Naive B cell (primary cell): Measurements from ENCODE around the gene DHCR7. TPM values are rescaled to one million over a fixed set of nuclear protein-coding genes. Genes with fewer than 3 reads are reported as not detected.

Source experiments
- ATAC-seq, 2 donors: fragments of 150-1000 bp; cut with Tn5 transposase; 2 replicates each; pipeline ENCODE4 v1.10.0; 2021; ENCODE audit warnings: low read depth in 2 of 2, mild to moderate bottlenecking in 2 of 2, moderate library complexity in 2 of 2
- DNase-seq: peaks from one replicate; pipeline ENCODE4 v3.0.0; 2022
- H3K27ac Mint-ChIP-seq, 6 donors: one replicate each; pipeline ENCODE4 v1.8.0; 2020 to 2022; ENCODE audit warnings: mild to moderate bottlenecking in 6 of 6, mixed read lengths in 6 of 6, moderate library complexity in 5 of 6, inconsistent platforms in 2 of 6
- H3K27me3 Mint-ChIP-seq, 3 donors: one replicate each; pipeline ENCODE4 v1.8.0; 2021 to 2022; ENCODE audit warnings: mixed read lengths in 3 of 3, mild to moderate bottlenecking in 1 of 3
- H3K36me3 Mint-ChIP-seq, 2 donors: one replicate each; pipeline ENCODE4 v1.8.0; 2020 to 2022; ENCODE audit warnings: mixed read lengths in 2 of 2, inconsistent platforms in 1 of 2, mild to moderate bottlenecking in 1 of 2
- H3K4me1 Mint-ChIP-seq, 3 donors: one replicate each; pipeline ENCODE4 v1.8.0; 2020 to 2022; ENCODE audit warnings: mixed read lengths in 3 of 3, inconsistent platforms in 1 of 3, mild to moderate bottlenecking in 1 of 3, moderate library complexity in 1 of 3
- H3K4me3 Mint-ChIP-seq, 8 donors: one replicate each; pipeline ENCODE4 v1.8.0; 2020 to 2022; ENCODE audit warnings: mild to moderate bottlenecking in 8 of 8, mixed read lengths in 8 of 8, moderate library complexity in 8 of 8, inconsistent platforms in 2 of 8
- H3K9me3 Mint-ChIP-seq, 7 donors: one replicate each; pipeline ENCODE4 v1.8.0; 2020 to 2022; ENCODE audit warnings: mixed read lengths in 7 of 7, mild to moderate bottlenecking in 5 of 7, inconsistent platforms in 2 of 7, moderate library complexity in 1 of 7
- polyA plus RNA-seq, 6 donors: library from polyadenylated mRNA; unstranded; fragments of 300-500 nt; fragmentation: Illumina TruSeq; gene quantifications; one replicate each; pipeline ENCODE4 v1.2.3, GENCODE V29; 2021; ENCODE audit warnings: low read depth in 6 of 6

DHCR7 gene
- polyA plus RNA-seq, 6 donors from 2014 or later: 10.2 to 19.0 (median 15.3) TPM

DNA sequence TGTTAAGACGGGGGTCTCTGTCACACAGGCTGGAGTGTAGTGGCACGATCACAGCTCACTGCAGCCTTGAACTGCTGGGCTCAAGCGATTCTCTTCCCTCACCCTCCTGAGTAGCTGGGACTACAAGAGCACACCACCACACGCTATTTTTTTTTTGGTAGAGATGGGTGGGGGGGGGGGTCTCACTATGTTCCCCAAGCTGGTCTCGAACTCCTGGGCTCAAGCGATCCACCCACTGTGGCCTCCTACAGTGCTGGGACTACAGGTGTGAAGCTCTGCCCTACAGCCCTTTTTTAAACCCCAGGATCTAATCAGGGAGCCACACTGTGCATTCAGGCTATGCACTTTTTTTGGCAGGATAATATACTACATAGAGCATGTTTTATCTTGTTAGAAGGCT, 1.4 kb upstream of the DHCR7 start:
- Mint-ChIP-seq H3K4me1 (peaks cover 32 to 52% (median 47%) of the 10 kb centered on the region in 3 donors), H3K27me3 (no peaks in the 10 kb centered on the region), H3K27ac (peak overlapping the region; percentile 34 to 84 (median 66)), H3K9me3 (peaks cover 0 to 10% (median 5%) of the 10 kb centered on the region in 7 donors), H3K36me3 (peaks cover 8 to 20% of the 10 kb centered on the region in 2 donors), H3K4me3 (peak overlapping the region; percentile 81 to 95 (median 90))
- DNase-seq (no peak), ATAC-seq (no peak)

DNA sequence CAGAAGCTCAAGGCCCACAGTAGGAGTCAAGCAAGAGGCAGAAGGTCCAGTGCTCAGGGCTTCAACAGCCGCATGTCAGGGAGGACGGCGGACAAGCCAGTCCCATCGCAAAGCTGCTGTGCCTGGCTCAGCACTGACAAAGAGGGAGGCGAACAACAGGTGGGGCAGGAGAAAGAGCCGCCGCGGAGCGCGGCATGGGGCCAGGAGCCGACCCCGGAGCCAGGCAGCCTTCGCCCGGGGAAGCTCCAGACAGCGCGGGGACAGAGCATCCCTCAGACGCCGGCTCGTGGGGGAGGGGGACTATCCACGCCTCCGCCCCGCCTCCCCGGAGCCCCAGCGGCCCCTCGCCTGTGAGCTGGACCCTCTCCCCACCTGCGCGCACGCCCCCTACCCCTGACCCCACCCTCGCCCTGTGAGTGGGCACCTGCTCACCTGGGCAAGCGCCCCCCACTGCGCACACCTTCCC, 369 bp downstream of the DHCR7 start:
- peak overlapping the region; percentile 71 to 95 (median 78) for H3K27ac Mint-ChIP-seq
- peaks cover 25 to 42% (median 35%) of the 10 kb centered on the region in 3 donors for H3K4me1 Mint-ChIP-seq
- ATAC-seq (peak; percentile 21 to 26), DNase-seq (no peak)
- peak overlapping the region; percentile 81 to 95 (median 90) for H3K4me3 Mint-ChIP-seq
- H3K9me3 Mint-ChIP-seq: peaks cover 0 to 10% (median 5%) of the 10 kb centered on the region in 7 donors
- no peaks in the 10 kb centered on the region for H3K27me3 Mint-ChIP-seq
- peaks cover 10 to 20% of the 10 kb centered on the region in 2 donors for H3K36me3 Mint-ChIP-seq

DNA sequence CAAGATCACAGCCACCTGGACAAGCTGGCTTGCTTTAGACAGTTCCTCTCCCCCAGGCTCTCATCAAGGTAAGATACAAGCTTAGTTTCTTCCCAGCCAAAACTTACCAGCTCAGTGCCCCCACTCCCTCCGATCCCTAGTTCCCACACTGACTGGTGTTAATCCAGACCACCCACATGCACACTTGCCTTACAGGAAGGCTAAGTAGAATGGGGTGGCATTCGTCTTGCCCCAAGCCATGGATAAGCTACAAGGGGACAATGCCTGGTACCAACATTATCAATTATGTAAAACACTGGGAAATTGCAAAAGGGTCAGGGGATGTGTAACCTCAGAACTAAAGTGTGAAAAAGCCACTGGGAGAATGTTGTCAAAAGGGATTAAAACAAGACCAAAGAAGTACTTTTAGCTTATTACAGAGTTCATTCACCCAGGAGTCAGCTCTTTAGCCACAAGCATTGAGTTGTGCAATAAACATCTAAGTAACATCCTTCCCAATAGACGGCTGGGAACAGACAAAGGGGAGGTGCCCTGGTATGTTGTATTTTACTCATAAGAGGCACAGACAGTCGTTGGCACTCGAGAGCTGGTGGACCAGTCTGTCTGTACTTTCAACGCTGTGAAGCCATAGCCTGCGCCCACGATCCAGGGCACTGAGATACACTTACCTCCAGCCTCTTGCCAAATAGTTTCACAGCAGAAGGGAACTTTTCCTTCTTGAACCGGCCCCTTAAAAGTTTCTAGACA, 1.1 kb downstream of the DHCR7 start:
- ATAC-seq (no peak), DNase-seq (no peak)
- peak overlapping the region; percentile 81 to 95 (median 89) for H3K4me3 Mint-ChIP-seq
- peaks cover 21 to 39% (median 32%) of the 10 kb centered on the region in 3 donors for H3K4me1 Mint-ChIP-seq
- no peaks in the 10 kb centered on the region for H3K27me3 Mint-ChIP-seq
- peaks cover 14 to 20% of the 10 kb centered on the region in 2 donors for H3K36me3 Mint-ChIP-seq
- peak overlapping the region; percentile 5 to 95 (median 78) for H3K27ac Mint-ChIP-seq
- peaks cover 0 to 10% (median 5%) of the 10 kb centered on the region in 7 donors for H3K9me3 Mint-ChIP-seq

DNA sequence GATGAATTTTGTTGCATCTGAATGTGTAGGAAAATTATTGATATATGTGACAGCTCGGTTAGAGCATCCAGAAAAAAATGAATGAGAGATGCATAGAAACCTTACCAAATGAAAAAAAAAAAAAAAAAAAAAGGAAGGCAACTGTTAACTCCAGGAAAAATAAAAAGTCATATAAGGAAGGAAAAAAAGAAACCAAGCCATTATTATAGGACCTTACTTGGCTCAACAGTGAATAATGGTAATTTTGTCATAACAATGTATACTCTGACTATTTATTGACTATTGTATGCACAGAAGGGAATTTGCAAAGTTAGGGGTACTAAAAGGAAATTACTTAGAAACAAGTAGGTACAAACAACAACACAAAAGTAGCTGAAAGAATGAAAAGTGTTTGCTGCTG, 2.0 kb downstream of the DHCR7 start:
- Mint-ChIP-seq H3K4me3 (peak overlapping the region in 4 of 8 donors; percentile 18 to 95 (median 40)), H3K27me3 (no peaks in the 10 kb centered on the region), H3K36me3 (peaks cover 14 to 23% of the 10 kb centered on the region in 2 donors), H3K27ac (peak overlapping the region in 2 of 6 donors; percentile 15 to 21), H3K9me3 (peaks cover 0 to 10% (median 5%) of the 10 kb centered on the region in 7 donors), H3K4me1 (peaks cover 16 to 30% (median 22%) of the 10 kb centered on the region in 3 donors)
- no peak for DNase-seq
- no peak for ATAC-seq

DNA sequence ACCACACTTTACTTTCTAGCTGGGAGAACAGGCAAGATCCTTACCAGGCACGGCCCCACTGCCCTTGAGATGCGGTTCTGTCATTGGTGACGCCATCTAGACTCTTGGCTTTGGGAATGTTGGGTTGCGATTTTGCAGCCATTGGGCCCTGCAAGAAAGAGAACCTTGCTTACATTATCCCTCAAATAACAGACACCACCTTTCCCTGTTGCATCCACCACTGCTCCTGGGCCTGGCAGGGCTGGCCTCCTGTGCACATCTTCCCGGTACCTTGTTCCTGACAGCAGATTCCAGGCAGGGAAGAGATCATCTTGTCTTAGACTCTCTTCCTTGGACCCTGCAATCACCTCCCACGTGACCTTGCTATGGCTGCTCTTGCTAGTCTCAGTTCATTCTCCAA, 3.4 kb downstream of the DHCR7 start:
- no peak for DNase-seq
- ATAC-seq: no peak
- peaks cover 0 to 10% (median 5%) of the 10 kb centered on the region in 7 donors for H3K9me3 Mint-ChIP-seq
- peaks cover 16 to 21% (median 17%) of the 10 kb centered on the region in 3 donors for H3K4me1 Mint-ChIP-seq
- H3K27ac Mint-ChIP-seq: peak overlapping the region in 1 of 6 donors; percentile 37
- H3K27me3 Mint-ChIP-seq: no peaks in the 10 kb centered on the region
- peak overlapping the region in 1 of 8 donors; percentile 1 for H3K4me3 Mint-ChIP-seq
- H3K36me3 Mint-ChIP-seq: peaks cover 17 to 36% of the 10 kb centered on the region in 2 donors

DNA sequence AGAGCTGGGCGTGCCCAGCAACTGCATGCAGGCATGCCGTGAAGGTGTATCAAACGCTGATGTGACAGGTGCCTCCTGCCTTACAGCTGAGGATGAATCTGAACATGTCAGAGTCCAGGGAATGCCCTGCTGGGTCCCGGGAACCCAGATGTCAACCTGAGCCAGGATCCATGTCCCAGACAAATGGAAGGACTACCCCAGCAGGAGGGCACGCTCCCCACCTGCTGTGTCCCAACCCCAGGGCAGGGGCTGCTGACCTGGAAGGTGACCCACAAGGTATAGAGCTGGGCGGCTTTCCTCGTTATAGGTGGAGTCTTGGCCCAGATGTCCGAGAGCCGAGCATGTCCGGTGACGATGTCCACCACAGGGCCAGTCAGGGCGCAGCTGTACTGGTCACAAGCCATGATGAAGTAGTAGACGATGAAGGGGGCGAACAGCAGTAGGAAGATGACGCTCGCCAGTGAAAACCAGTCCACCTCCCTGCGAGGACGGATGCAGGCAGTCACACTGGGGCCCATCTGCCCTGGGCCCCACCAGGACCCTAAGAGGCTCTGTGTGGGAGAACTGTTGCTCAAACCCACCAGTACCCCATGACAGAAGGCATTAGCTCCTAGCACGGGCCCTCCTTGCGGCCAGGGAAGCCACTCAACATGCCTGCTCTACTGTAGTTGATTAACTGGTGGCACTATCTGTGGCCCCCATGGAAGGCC, 4.3 kb downstream of the DHCR7 start:
- no peak overlapping the region for H3K27ac Mint-ChIP-seq
- DNase-seq (no peak), ATAC-seq (no peak)
- peaks cover 8 to 12% (median 10%) of the 10 kb centered on the region in 3 donors for H3K4me1 Mint-ChIP-seq
- H3K36me3 Mint-ChIP-seq: peaks cover 19 to 39% of the 10 kb centered on the region in 2 donors
- H3K4me3 Mint-ChIP-seq: no peak overlapping the region
- H3K27me3 Mint-ChIP-seq: no peaks in the 10 kb centered on the region
- peaks cover 0 to 10% (median 5%) of the 10 kb centered on the region in 7 donors for H3K9me3 Mint-ChIP-seq

DNA sequence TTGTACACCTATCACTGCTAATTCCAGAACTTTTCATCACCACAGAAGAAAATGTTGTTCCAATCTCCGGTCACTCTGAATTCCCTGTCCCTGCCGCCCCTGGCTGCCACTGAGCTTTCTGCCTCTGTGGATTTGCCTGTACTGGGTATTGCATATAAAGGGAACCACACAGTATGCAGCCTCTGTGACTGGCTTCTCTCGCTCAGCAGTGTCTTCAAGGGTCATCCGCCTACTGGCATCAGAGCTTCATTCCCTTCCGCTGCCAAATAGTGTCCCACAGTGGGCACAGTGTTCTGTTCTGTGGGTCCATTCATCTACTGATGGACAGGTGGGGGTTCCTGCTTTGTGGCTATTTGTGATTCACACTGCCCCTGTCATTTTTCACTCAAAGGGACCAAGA, 5.3 kb downstream of the DHCR7 start:
- Mint-ChIP-seq H3K27me3 (no peaks in the 10 kb centered on the region), H3K27ac (no peak overlapping the region), H3K4me1 (peaks cover 8 to 10% (median 8%) of the 10 kb centered on the region in 3 donors), H3K9me3 (peaks cover 0 to 10% (median 5%) of the 10 kb centered on the region in 7 donors), H3K4me3 (peak overlapping the region in 1 of 8 donors; percentile 47), H3K36me3 (peaks cover 19 to 39% of the 10 kb centered on the region in 2 donors)
- DNase-seq: no peak
- ATAC-seq: no peak

DNA sequence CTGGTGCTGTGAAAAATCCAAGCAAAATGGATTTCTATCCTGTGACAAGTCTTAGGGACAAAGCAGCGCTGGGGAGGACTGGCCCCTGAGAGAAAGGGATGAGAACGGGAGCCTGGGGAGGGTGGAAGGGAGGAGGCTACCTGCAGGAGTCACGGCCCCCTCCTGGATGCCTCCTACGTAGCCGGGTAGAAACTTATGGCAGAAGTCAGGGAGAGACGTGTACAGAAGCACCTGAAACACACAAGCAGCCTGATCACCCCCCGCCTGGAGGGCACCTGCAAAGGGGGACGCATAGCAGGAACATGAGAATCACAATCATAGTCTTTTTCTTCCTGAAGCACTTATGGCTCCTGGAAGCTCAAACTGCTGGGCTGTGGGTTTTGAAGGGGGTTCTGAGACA, 6.1 kb downstream of the DHCR7 start:
- DNase-seq (no peak), ATAC-seq (no peak)
- H3K36me3 Mint-ChIP-seq: peaks cover 19 to 39% of the 10 kb centered on the region in 2 donors
- no peak overlapping the region for H3K27ac Mint-ChIP-seq
- no peak overlapping the region for H3K4me3 Mint-ChIP-seq
- H3K27me3 Mint-ChIP-seq: no peaks in the 10 kb centered on the region
- peaks cover under 1 to 6% (median under 1%) of the 10 kb centered on the region in 3 donors for H3K4me1 Mint-ChIP-seq
- peaks cover 0 to 10% (median 5%) of the 10 kb centered on the region in 7 donors for H3K9me3 Mint-ChIP-seq

DNA sequence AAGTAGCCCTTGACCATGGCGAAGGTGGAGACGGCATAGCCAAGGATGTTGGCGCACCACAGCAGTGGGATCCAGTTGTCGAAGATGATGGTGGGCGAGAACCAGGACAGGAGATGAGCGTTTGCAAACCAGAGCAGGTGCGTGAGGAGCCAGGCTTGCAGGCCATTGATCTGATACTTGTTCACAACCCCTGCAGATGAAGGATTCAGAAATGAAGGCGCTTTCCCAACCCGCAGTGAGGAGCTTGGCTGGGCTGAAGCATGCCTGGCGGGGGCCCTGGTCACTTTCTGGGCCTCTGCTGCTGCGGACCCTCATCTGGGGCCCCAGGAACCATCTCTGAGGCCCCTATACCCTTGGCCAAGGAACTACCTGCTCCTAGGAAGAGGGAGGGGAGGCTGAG, 6.9 kb downstream of the DHCR7 start:
- H3K9me3 Mint-ChIP-seq: peaks cover 0 to 6% (median 4%) of the 10 kb centered on the region in 7 donors
- no peaks in the 10 kb centered on the region for H3K27me3 Mint-ChIP-seq
- H3K4me3 Mint-ChIP-seq: no peak overlapping the region
- peaks cover 17 to 36% of the 10 kb centered on the region in 2 donors for H3K36me3 Mint-ChIP-seq
- DNase-seq (no peak), ATAC-seq (no peak)
- H3K27ac Mint-ChIP-seq: no peak overlapping the region
- peaks cover 0 to 6% (median 0%) of the 10 kb centered on the region in 3 donors for H3K4me1 Mint-ChIP-seq

DNA sequence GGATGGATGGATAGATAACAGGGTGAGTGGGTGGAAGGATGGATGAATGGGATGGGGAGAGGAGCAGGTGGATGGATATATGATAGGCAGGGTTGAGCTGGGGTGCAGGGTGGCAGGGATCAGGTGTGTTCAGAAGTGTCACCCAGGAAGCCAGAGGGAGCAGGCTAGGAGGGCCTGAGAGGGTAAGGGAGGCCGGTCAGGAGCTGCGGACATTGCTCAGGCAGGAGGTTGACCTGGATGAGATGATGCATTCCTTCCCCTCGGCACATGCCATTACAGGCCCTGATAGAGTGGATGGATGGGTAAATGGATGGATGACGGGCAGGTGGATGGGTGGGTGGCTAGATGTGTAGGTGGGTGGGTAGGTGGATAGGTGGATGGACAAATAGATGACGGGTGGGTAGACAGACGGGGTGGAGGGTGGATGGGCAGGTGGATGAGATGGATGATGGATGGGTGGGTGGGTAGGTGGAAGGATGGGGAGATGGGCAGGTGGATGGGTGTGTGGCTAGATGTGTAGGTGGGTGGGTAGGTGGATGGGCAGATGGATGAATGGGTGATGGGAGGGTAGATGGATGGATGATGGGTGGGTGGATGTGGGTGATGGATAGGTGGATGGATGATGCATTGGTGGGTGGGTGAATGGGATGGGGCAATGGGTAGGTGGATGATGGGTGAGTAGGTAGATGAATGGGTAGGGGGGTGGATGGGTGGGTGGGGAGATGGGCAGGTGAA, 8.0 kb downstream of the DHCR7 start:
- H3K4me3 Mint-ChIP-seq: no peak overlapping the region
- DNase-seq: no peak
- H3K4me1 Mint-ChIP-seq: peaks cover 0 to 3% (median 0%) of the 10 kb centered on the region in 3 donors
- H3K9me3 Mint-ChIP-seq: peaks cover 0 to under 1% (median 0%) of the 10 kb centered on the region in 7 donors
- no peaks in the 10 kb centered on the region for H3K27me3 Mint-ChIP-seq
- peaks cover 11 to 25% of the 10 kb centered on the region in 2 donors for H3K36me3 Mint-ChIP-seq
- ATAC-seq: no peak
- H3K27ac Mint-ChIP-seq: no peak overlapping the region

DNA sequence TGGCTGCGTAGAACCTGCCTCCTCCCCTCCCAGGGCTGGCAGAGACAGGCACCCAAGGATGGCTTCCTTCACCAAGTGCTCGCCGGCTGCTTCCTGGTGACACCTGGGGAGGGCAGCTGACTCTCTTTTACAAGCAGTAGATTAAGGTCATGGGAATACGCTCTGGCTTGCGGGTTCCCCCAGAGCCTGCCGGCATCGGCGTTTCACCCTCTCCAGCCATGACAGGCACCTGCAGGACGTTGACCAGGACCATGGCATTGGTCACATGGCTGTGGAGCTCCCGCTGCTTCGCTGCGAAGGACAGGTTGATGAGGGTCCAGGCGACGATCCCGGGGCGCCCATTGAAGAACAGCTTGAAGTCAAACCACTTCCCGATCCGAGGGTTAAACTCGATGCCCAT, 9.5 kb downstream of the DHCR7 start:
- H3K27ac Mint-ChIP-seq: no peak overlapping the region
- H3K36me3 Mint-ChIP-seq: peaks cover 11 to 19% of the 10 kb centered on the region in 2 donors
- no peaks in the 10 kb centered on the region for H3K9me3 Mint-ChIP-seq
- ATAC-seq: no peak
- no peak overlapping the region for H3K4me3 Mint-ChIP-seq
- no peak for DNase-seq
- no peaks in the 10 kb centered on the region for H3K27me3 Mint-ChIP-seq
- no peaks in the 10 kb centered on the region for H3K4me1 Mint-ChIP-seq

DNA sequence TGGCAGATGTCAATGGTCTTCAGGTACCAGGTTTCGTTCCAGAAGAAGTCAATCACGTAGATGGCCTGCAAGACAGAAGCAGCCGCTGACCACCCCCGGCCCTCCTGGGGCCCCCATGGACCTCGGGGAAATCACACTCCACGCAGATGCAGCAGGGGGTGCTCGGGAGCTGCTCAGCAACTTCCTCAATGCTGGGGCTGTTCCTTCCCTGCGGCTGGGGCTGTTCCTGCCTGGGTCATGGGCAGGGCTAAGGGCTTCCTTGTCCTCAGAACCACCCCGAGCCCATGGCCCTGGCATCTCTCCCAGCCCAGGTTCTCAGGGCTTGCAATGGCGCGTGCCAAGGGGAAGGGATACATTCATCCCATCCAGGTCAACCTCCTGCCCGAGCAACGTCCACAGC, 10.3 kb downstream of the DHCR7 start:
- no peaks in the 10 kb centered on the region for H3K9me3 Mint-ChIP-seq
- no peaks in the 10 kb centered on the region for H3K27me3 Mint-ChIP-seq
- no peak for DNase-seq
- H3K4me1 Mint-ChIP-seq: peaks cover 0 to 3% (median 2%) of the 10 kb centered on the region in 3 donors
- ATAC-seq: no peak
- no peak overlapping the region for H3K27ac Mint-ChIP-seq
- no peak overlapping the region for H3K4me3 Mint-ChIP-seq
- peaks cover 9 to 19% of the 10 kb centered on the region in 2 donors for H3K36me3 Mint-ChIP-seq

DNA sequence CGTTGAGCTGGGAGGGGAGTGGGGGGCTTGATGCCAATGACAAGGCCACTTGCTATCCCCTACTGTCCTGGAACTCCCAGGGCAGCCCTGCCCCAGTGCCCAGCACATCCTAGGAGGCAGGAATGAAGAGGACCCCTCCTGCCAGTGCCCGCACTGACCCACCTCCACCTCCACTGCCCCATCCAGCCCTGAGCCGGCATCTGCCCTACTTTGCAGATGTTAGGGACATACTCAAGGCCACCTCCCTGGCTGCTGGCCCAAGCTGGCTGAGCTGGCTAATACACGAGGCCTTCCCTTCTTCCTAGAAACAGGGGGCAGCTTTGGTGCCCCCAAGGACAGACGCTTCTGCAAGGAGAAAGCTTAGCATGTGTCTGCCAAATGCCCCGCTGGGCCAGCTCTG, 10.8 kb downstream of the DHCR7 start:
- no peak for DNase-seq
- Mint-ChIP-seq H3K36me3 (peaks cover 5 to 19% of the 10 kb centered on the region in 2 donors), H3K4me1 (peaks cover 0 to 3% (median 2%) of the 10 kb centered on the region in 3 donors), H3K27me3 (no peaks in the 10 kb centered on the region), H3K9me3 (no peaks in the 10 kb centered on the region), H3K4me3 (no peak overlapping the region), H3K27ac (peak overlapping the region in 1 of 6 donors; percentile 36)
- ATAC-seq: no peak
